Smooth muscle cell (in vitro differentiated cells): ENCODE data around the gene SERPINI1. TPM values are rescaled to one million over a fixed set of nuclear protein-coding genes. Genes with fewer than 3 reads are reported as not detected.

ENCODE experiments used
- DNase-seq: peaks from one replicate; lab custom pipeline; 2025; ENCODE audit not compliant: unreplicated experiment; lab: John Stamatoyannopoulos, UW
- H2AFZ ChIP-seq: fragments of 200-600 bp; sonication (generic); 2 replicates; pipeline ENCODE4 v1.6.0; 2016; ENCODE audit warnings: antibody characterized with exemption, low read depth, mild to moderate bottlenecking
- H3F3A ChIP-seq: fragments of 200-600 bp; sonication (generic); 2 replicates; pipeline ENCODE4 v1.6.0; 2017; ENCODE audit warnings: antibody characterized with exemption, low read depth
- H3K27ac ChIP-seq: fragments of 200-600 bp; sonication (generic); 2 replicates; pipeline ENCODE4 v1.5.1; 2016; ENCODE audit warnings: low read depth, mild to moderate bottlenecking
- H3K27me3 ChIP-seq: fragments of 200-600 bp; sonication (generic); 2 replicates; pipeline ENCODE4 v1.6.1; 2016; ENCODE audit warnings: low read depth, mild to moderate bottlenecking
- H3K36me3 ChIP-seq: fragments of 200-600 bp; sonication (generic); 2 replicates; pipeline ENCODE4 v1.5.1; 2016; ENCODE audit warnings: low read depth
- H3K4me1 ChIP-seq: fragments of 200-600 bp; sonication (generic); 2 replicates; pipeline ENCODE4 v1.5.1; 2016; ENCODE audit warnings: low read depth
- H3K4me2 ChIP-seq: fragments of 200-600 bp; sonication (generic); 2 replicates; pipeline ENCODE4 v1.6.0; 2016; ENCODE audit warnings: mild to moderate bottlenecking
- H3K4me3 ChIP-seq: fragments of 200-600 bp; sonication (generic); 2 replicates; pipeline ENCODE4 v1.5.1; 2016; ENCODE audit warnings: mild to moderate bottlenecking
- H3K79me2 ChIP-seq: fragments of 200-600 bp; sonication (generic); 2 replicates; pipeline ENCODE4 v1.6.0; 2016; ENCODE audit warnings: low read depth, mild to moderate bottlenecking
- H3K9ac ChIP-seq: fragments of 200-600 bp; sonication (generic); 2 replicates; pipeline ENCODE4 v1.6.0; 2016; ENCODE audit warnings: low read depth
- H3K9me3 ChIP-seq: fragments of 200-600 bp; sonication (generic); replicated peaks from 2 replicates; pipeline ENCODE4 v1.5.1; 2016; ENCODE audit warnings: low read depth
- H4K20me1 ChIP-seq: fragments of 200-600 bp; sonication (generic); 2 replicates; pipeline ENCODE4 v1.6.0; 2016; ENCODE audit warnings: low read depth
- CTCF ChIP-seq: fragments of 200-600 bp; sonication (generic); IDR thresholded peaks from 2 replicates; pipeline ENCODE4 v1.5.1; 2017; ENCODE audit warnings: borderline replicate concordance, mild to moderate bottlenecking, antibody characterized with exemption; ENCODE audit not compliant: insufficient read depth, poor library complexity, severe bottlenecking
- WGBS: methylation state at CpG from one replicate; pipeline ENCODE4 v1.1.7; 2016; ENCODE audit warnings: low lambda C conversion rate; 5-methylcytosine and 5-hydroxymethylcytosine counted together
- polyA plus RNA-seq: library from polyadenylated mRNA; unstranded; fragments of >200 nt; fragmentation: Nextera tagmentation; extraction: Ambion mirVana; gene quantifications from 2 replicates; pipeline ENCODE4 v1.2.1, GENCODE V29; 2016
- total RNA-seq: library from RNA; depleted of rRNA; stranded (reverse); fragments of >200 nt; gene quantifications from 2 replicates; pipeline ENCODE4 v1.2.3, GENCODE V29; 2014

Gene SERPINI1
- total and polyA plus RNA-seq, 2 experiments from 2014 or later = 40.5 to 54.9 TPM

GRCh38 chr3:167863811-167864551 lies 128.5 kb downstream of the SERPINI1 start:
- no peaks in the 10 kb centered on the region for H4K20me1 ChIP-seq
- H3F3A ChIP-seq = no peaks in the 10 kb centered on the region
- H2AFZ ChIP-seq = no peak overlapping the region
- H3K9me3 ChIP-seq = no peaks in the 10 kb centered on the region
- no peaks in the 10 kb centered on the region for H3K36me3 ChIP-seq
- no peak overlapping the region for H3K4me2 ChIP-seq
- no peak overlapping the region for H3K4me3 ChIP-seq
- no peak for DNase-seq
- no peak overlapping the region for H3K9ac ChIP-seq
- no peaks in the 10 kb centered on the region for H3K79me2 ChIP-seq
- TF ChIP-seq CTCF = no peak
- H3K27me3 ChIP-seq = no peaks in the 10 kb centered on the region
- H3K27ac ChIP-seq = no peak overlapping the region
- 96% methylated on average over 9 of the region's 9 CpGs for WGBS
- H3K4me1 ChIP-seq = no peaks in the 10 kb centered on the region

- Histone ChIP-seq H3K4me2 (no peak overlapping the region), H2AFZ (no peak overlapping the region), H3K9me3 (no peaks in the 10 kb centered on the region), H3K79me2 (no peaks in the 10 kb centered on the region), H3K36me3 (no peaks in the 10 kb centered on the region), H3K27ac (no peak overlapping the region), H3K9ac (no peak overlapping the region), H3F3A (no peaks in the 10 kb centered on the region), H3K4me3 (no peak overlapping the region), H3K4me1 (no peaks in the 10 kb centered on the region), H4K20me1 (no peaks in the 10 kb centered on the region), H3K27me3 (no peaks in the 10 kb centered on the region)
- DNase-seq = no peak
- no peak for TF ChIP-seq CTCF
- 95% methylated on average over 1 of the region's 1 CpG for WGBS
Measured at GRCh38 chr3:167864552-167864874, 129.0 kb downstream of the SERPINI1 start.

- no peak overlapping the region for H3K27ac ChIP-seq
- H4K20me1 ChIP-seq = no peaks in the 10 kb centered on the region
- H3K79me2 ChIP-seq = no peaks in the 10 kb centered on the region
- TF ChIP-seq CTCF = no peak
- no peaks in the 10 kb centered on the region for H3K27me3 ChIP-seq
- no peak overlapping the region for H3K4me2 ChIP-seq
- H3K9me3 ChIP-seq = no peaks in the 10 kb centered on the region
- H3K4me1 ChIP-seq = no peaks in the 10 kb centered on the region
- no peaks in the 10 kb centered on the region for H3K36me3 ChIP-seq
- H2AFZ ChIP-seq = no peak overlapping the region
- DNase-seq = no peak
- WGBS = 88% methylated on average over 1 of the region's 1 CpG
- H3F3A ChIP-seq = no peaks in the 10 kb centered on the region
- no peak overlapping the region for H3K9ac ChIP-seq
- H3K4me3 ChIP-seq = no peak overlapping the region
Measured at GRCh38 chr3:167866331-167866730, 130.8 kb downstream of the SERPINI1 start.

- no peak for TF ChIP-seq CTCF
- Histone ChIP-seq H3K9me3 (no peaks in the 10 kb centered on the region), H3K36me3 (no peaks in the 10 kb centered on the region), H4K20me1 (no peaks in the 10 kb centered on the region), H3K4me3 (no peak overlapping the region), H3K79me2 (no peaks in the 10 kb centered on the region), H2AFZ (no peak overlapping the region), H3K9ac (no peak overlapping the region), H3F3A (no peaks in the 10 kb centered on the region), H3K4me2 (no peak overlapping the region), H3K4me1 (no peaks in the 10 kb centered on the region), H3K27ac (no peak overlapping the region), H3K27me3 (no peaks in the 10 kb centered on the region)
- 88% methylated on average over 1 of the region's 1 CpG for WGBS
- no peak for DNase-seq
Measured at GRCh38 chr3:167867981-167868380, 132.5 kb downstream of the SERPINI1 start.
